SK-N-SH treated with all-trans-retinoic acid at 6 μM for 48 hours (cell line): ENCODE results near the gene CACTIN.

ENCODE experiments used
- ATAC-seq: fragments of 200-7000 bp; cut with Tn5 transposase; 3 replicates; pipeline ENCODE4 v1.9.1; 2020; ENCODE audit warnings: mild to moderate bottlenecking, moderate library complexity
- BACH2 ChIP-seq: fragments of 250-450 bp; sonication (Bioruptor Pico); IDR thresholded peaks from 2 replicates; pipeline ENCODE4 v1.9.0; 2021; ENCODE audit warnings: mild to moderate bottlenecking, borderline replicate concordance
- CREB5 ChIP-seq: fragments of 250-450 bp; sonication (Bioruptor Pico); IDR thresholded peaks from 2 replicates; pipeline ENCODE4 v1.5.1; 2020; ENCODE audit warnings: low read depth, mild to moderate bottlenecking, moderate library complexity
- ESRRG ChIP-seq: fragments of 250-450 bp; sonication (Bioruptor Pico); IDR thresholded peaks from 2 replicates; pipeline ENCODE4 v1.6.1; 2021; ENCODE audit warnings: mild to moderate bottlenecking
- GLIS3 ChIP-seq: fragments of 250-450 bp; sonication (Bioruptor Pico); IDR thresholded peaks from 2 replicates; pipeline ENCODE4 v1.5.0; 2020; ENCODE audit warnings: mild to moderate bottlenecking, moderate library complexity
- ISL1 ChIP-seq: fragments of 250-450 bp; sonication (Bioruptor Pico); IDR thresholded peaks from 2 replicates; pipeline ENCODE4 v2.1.2; 2022; ENCODE audit warnings: mild to moderate bottlenecking, moderate library complexity
- OSR1 ChIP-seq: fragments of 250-450 bp; sonication (Bioruptor Pico); IDR thresholded peaks from 2 replicates; pipeline ENCODE4 v1.8.0; 2022; ENCODE audit warnings: moderate library complexity, mild to moderate bottlenecking, inconsistent platforms
- RARB ChIP-seq: fragments of 250-450 bp; sonication (Bioruptor Pico); IDR thresholded peaks from 2 replicates; pipeline ENCODE4 v1.8.0; 2021; ENCODE audit warnings: mild to moderate bottlenecking, moderate library complexity
- SNAI2 ChIP-seq: fragments of 250-450 bp; sonication (Bioruptor Pico); IDR thresholded peaks from 2 replicates; pipeline ENCODE4 v1.5.0; 2020; ENCODE audit warnings: mild to moderate bottlenecking, moderate library complexity
- TCF4 ChIP-seq: fragments of 250-450 bp; sonication (Bioruptor Pico); IDR thresholded peaks from 2 replicates; pipeline ENCODE4 v1.8.0; 2021; ENCODE audit warnings: mild to moderate bottlenecking, moderate library complexity, borderline replicate concordance
- TOX ChIP-seq: fragments of 250-450 bp; sonication (Bioruptor Pico); IDR thresholded peaks from 2 replicates; pipeline ENCODE4 v1.8.0; 2021; ENCODE audit warnings: mild to moderate bottlenecking, moderate library complexity, borderline replicate concordance
- TSHZ2 ChIP-seq: fragments of 250-450 bp; sonication (Bioruptor Pico); IDR thresholded peaks from 2 replicates; pipeline ENCODE4 v1.5.0; 2020; ENCODE audit warnings: mild to moderate bottlenecking, moderate library complexity
- ZC3H10 ChIP-seq: fragments of 250-450 bp; sonication (Bioruptor Pico); IDR thresholded peaks from 2 replicates; pipeline ENCODE4 v1.5.1; 2021; ENCODE audit warnings: mild to moderate bottlenecking, moderate library complexity
- ZNF565 ChIP-seq: fragments of 450-650 bp; formaldehyde crosslinking; conservative IDR thresholded peaks from 2 replicates; pipeline ENCODE4 v1.5.0; 2020; ENCODE audit warnings: low read depth, mild to moderate bottlenecking, moderate library complexity
- TF ChIP-seq, protein P1 (sequence below): fragments of 250-450 bp; sonication (Bioruptor Pico); IDR thresholded peaks from 2 replicates; pipeline ENCODE4 v1.5.1; 2021; ENCODE audit warnings: mild to moderate bottlenecking, moderate library complexity
- TF ChIP-seq, protein P2 (sequence below): fragments of 250-450 bp; sonication (Bioruptor Pico); IDR thresholded peaks from 2 replicates; pipeline ENCODE4 v1.8.0; 2020; ENCODE audit warnings: mild to moderate bottlenecking, moderate library complexity, borderline replicate concordance
- TF ChIP-seq, protein P3 (sequence below): fragments of 250-450 bp; sonication (Bioruptor Pico); IDR thresholded peaks from 2 replicates; pipeline ENCODE4 v1.8.0; 2021; ENCODE audit warnings: low read depth, mild to moderate bottlenecking, moderate library complexity, borderline replicate concordance

Gene CACTIN

GRCh38 chr19:3645067-3645396 lies 18.4 kb upstream of the CACTIN start:
- no peak for TF ChIP-seq ESRRG (CRISPR knock-in tag)
- TF ChIP-seq GLIS3, result no peak
- TF ChIP-seq, protein P1, sequence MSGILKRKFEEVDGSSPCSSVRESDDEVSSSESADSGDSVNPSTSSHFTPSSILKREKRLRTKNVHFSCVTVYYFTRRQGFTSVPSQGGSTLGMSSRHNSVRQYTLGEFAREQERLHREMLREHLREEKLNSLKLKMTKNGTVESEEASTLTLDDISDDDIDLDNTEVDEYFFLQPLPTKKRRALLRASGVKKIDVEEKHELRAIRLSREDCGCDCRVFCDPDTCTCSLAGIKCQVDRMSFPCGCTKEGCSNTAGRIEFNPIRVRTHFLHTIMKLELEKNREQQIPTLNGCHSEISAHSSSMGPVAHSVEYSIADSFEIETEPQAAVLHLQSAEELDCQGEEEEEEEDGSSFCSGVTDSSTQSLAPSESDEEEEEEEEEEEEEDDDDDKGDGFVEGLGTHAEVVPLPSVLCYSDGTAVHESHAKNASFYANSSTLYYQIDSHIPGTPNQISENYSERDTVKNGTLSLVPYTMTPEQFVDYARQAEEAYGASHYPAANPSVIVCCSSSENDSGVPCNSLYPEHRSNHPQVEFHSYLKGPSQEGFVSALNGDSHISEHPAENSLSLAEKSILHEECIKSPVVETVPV (CRISPR knock-in tag), result no peak
- no peak for TF ChIP-seq TSHZ2
- TF ChIP-seq, protein P2, sequence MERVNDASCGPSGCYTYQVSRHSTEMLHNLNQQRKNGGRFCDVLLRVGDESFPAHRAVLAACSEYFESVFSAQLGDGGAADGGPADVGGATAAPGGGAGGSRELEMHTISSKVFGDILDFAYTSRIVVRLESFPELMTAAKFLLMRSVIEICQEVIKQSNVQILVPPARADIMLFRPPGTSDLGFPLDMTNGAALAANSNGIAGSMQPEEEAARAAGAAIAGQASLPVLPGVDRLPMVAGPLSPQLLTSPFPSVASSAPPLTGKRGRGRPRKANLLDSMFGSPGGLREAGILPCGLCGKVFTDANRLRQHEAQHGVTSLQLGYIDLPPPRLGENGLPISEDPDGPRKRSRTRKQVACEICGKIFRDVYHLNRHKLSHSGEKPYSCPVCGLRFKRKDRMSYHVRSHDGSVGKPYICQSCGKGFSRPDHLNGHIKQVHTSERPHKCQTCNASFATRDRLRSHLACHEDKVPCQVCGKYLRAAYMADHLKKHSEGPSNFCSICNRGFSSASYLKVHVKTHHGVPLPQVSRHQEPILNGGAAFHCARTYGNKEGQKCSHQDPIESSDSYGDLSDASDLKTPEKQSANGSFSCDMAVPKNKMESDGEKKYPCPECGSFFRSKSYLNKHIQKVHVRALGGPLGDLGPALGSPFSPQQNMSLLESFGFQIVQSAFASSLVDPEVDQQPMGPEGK (CRISPR knock-in tag), result no peak
- no peak for ATAC-seq

- TF ChIP-seq ESRRG (CRISPR knock-in tag) (no peak), OSR1 (CRISPR knock-in tag) (no peak), ISL1 (CRISPR knock-in tag) (no peak), RARB (CRISPR knock-in tag) (no peak), ZNF565 (CRISPR knock-in tag) (no peak), BACH2 (CRISPR knock-in tag) (no peak), TOX (no peak), CREB5 (CRISPR knock-in tag) (no peak), SNAI2 (CRISPR knock-in tag) (no peak), TCF4 (no peak)
- TF ChIP-seq, protein P2 (CRISPR knock-in tag), result no peak
- TF ChIP-seq, protein P3, sequence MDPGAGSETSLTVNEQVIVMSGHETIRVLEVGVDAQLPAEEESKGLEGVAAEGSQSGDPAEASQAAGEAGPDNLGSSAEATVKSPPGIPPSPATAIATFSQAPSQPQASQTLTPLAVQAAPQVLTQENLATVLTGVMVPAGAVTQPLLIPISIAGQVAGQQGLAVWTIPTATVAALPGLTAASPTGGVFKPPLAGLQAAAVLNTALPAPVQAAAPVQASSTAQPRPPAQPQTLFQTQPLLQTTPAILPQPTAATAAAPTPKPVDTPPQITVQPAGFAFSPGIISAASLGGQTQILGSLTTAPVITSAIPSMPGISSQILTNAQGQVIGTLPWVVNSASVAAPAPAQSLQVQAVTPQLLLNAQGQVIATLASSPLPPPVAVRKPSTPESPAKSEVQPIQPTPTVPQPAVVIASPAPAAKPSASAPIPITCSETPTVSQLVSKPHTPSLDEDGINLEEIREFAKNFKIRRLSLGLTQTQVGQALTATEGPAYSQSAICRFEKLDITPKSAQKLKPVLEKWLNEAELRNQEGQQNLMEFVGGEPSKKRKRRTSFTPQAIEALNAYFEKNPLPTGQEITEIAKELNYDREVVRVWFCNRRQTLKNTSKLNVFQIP, result no peak
- ATAC-seq, result no peak
These were observed 17.9 kb upstream of the CACTIN start for GRCh38 chr19:3644351-3645066.

GRCh38 chr19:3643674-3644313 lies 17.2 kb upstream of the CACTIN start:
- no peak for TF ChIP-seq ISL1 (CRISPR knock-in tag)
- TF ChIP-seq, protein P2 (CRISPR knock-in tag), result no peak
- no peak for TF ChIP-seq SNAI2 (CRISPR knock-in tag)
- TF ChIP-seq, protein P3, result no peak
- no peak for TF ChIP-seq CREB5 (CRISPR knock-in tag)
- no peak for TF ChIP-seq ZC3H10 (CRISPR knock-in tag)
- no peak for ATAC-seq
